H9 (cell line): ENCODE results near the gene OIP5. TPM values are rescaled to one million over a fixed set of nuclear protein-coding genes. Genes with fewer than 3 reads are reported as not detected.
"Not testable (repeated sequence)": the region's sequence is repeated elsewhere in the genome, so short reads cannot be mapped to it uniquely, and the experiment has no call there.

Experiments used
- DNase-seq: peaks from one replicate; pipeline ENCODE4 v3.0.0-alpha.2; 2017
- H2AFZ ChIP-seq: one replicate; pipeline ENCODE4 v1.6.1; 2013; ENCODE audit warnings: mild to moderate bottlenecking, low read length, control low read depth, moderate library complexity
- H2AK5ac ChIP-seq: 2 replicates; pipeline ENCODE4 v1.6.1; 2013; ENCODE audit warnings: low read length, control low read depth, mixed read lengths; ENCODE audit not compliant: insufficient read length
- H2BK120ac ChIP-seq: one replicate; pipeline ENCODE4 v1.6.1; 2013; ENCODE audit warnings: low read depth, mild to moderate bottlenecking, low read length, control low read depth, inconsistent platforms; ENCODE audit not compliant: poor library complexity, severe bottlenecking
- H2BK12ac ChIP-seq: 2 replicates; pipeline ENCODE4 v1.6.1; 2013; ENCODE audit warnings: low read length, control low read depth, mixed read lengths, low read depth; ENCODE audit not compliant: insufficient read length
- H2BK15ac ChIP-seq: 2 replicates; pipeline ENCODE4 v1.6.1; 2013; ENCODE audit warnings: low read depth, low read length, control low read depth
- H2BK20ac ChIP-seq: one replicate; pipeline ENCODE4 v1.6.1; 2013; ENCODE audit warnings: low read depth, mild to moderate bottlenecking, low read length, control low read depth, inconsistent platforms; ENCODE audit not compliant: poor library complexity, severe bottlenecking
- H2BK5ac ChIP-seq: 2 replicates; pipeline ENCODE4 v1.6.1; 2013; ENCODE audit warnings: low read length, control low read depth, mixed read lengths; ENCODE audit not compliant: insufficient read length
- H3K14ac ChIP-seq: 2 replicates; pipeline ENCODE4 v1.6.1; 2013; ENCODE audit warnings: low read length, control low read depth; ENCODE audit not compliant: insufficient read depth
- H3K18ac ChIP-seq: 2 replicates; pipeline ENCODE4 v1.6.1; 2013; ENCODE audit warnings: low read depth, mild to moderate bottlenecking, mixed read lengths, low read length, control low read depth; ENCODE audit not compliant: insufficient read length
- H3K23ac ChIP-seq: 2 replicates; pipeline ENCODE4 v1.6.1; 2013; ENCODE audit warnings: low read length, control low read depth, mixed read lengths, low read depth; ENCODE audit not compliant: insufficient read length
- H3K23me2 ChIP-seq: 2 replicates; pipeline ENCODE4 v1.6.1; 2013; ENCODE audit warnings: low read depth, mild to moderate bottlenecking, mixed read lengths, low read length, control low read depth; ENCODE audit not compliant: insufficient read length, poor library complexity, severe bottlenecking
- H3K27ac ChIP-seq: 2 replicates; pipeline ENCODE4 v1.5.1; 2013; ENCODE audit warnings: low read length, control low read depth, mixed read lengths, low read depth; ENCODE audit not compliant: insufficient read length
- H3K27me3 ChIP-seq: 2 replicates; pipeline ENCODE4 v1.6.1; 2013; ENCODE audit warnings: low read length, control low read depth, inconsistent platforms; ENCODE audit not compliant: insufficient read depth
- H3K4ac ChIP-seq: 2 replicates; pipeline ENCODE4 v1.6.1; 2013; ENCODE audit warnings: low read depth, mild to moderate bottlenecking, control low read depth, inconsistent platforms, low read length, moderate library complexity
- H3K4me1 ChIP-seq: 2 replicates; pipeline ENCODE4 v1.6.1; 2013; ENCODE audit warnings: low read length, control low read depth, inconsistent platforms; ENCODE audit not compliant: insufficient read depth
- H3K4me2 ChIP-seq: 2 replicates; pipeline ENCODE4 v1.6.1; 2013; ENCODE audit warnings: low read length, control low read depth, mixed read lengths; ENCODE audit not compliant: insufficient read length, insufficient read depth
- H3K56ac ChIP-seq: 2 replicates; pipeline ENCODE4 v1.6.1; 2013; ENCODE audit warnings: low read depth, mild to moderate bottlenecking, mixed read lengths, low read length, control low read depth; ENCODE audit not compliant: insufficient read length
- H3K79me1 ChIP-seq: 2 replicates; pipeline ENCODE4 v1.6.1; 2013; ENCODE audit warnings: low read depth, mild to moderate bottlenecking, moderate library complexity, low read length, control low read depth, inconsistent platforms; ENCODE audit not compliant: insufficient read depth, poor library complexity, severe bottlenecking
- H3K79me2 ChIP-seq: 2 replicates; pipeline ENCODE4 v1.6.1; 2013; ENCODE audit warnings: low read length, control low read depth, inconsistent platforms; ENCODE audit not compliant: insufficient read depth
- H3K9ac ChIP-seq: 2 replicates; pipeline ENCODE4 v1.6.1; 2013; ENCODE audit warnings: low read length, control low read depth, mixed read lengths; ENCODE audit not compliant: insufficient read length; ENCODE audit errors: extremely low read depth
- H3K9me3 ChIP-seq: one replicate; pipeline ENCODE4 v1.6.1; 2013; ENCODE audit warnings: low read depth, low read length, inconsistent platforms; ENCODE audit not compliant: control insufficient read depth
- H3T11ph ChIP-seq: one replicate; pipeline ENCODE4 v1.6.1; 2013; ENCODE audit warnings: mild to moderate bottlenecking, low read length, control low read depth, inconsistent platforms
- H4K20me1 ChIP-seq: one replicate; pipeline ENCODE4 v1.6.1; 2013; ENCODE audit not compliant: control insufficient read depth, insufficient read length, insufficient read depth
- H4K5ac ChIP-seq: 2 replicates; pipeline ENCODE4 v1.6.1; 2013; ENCODE audit warnings: low read depth, mild to moderate bottlenecking, mixed read lengths, low read length, control low read depth; ENCODE audit not compliant: insufficient read length
- H4K8ac ChIP-seq: replicated peaks from 2 replicates; pipeline ENCODE4 v1.6.1; 2013; ENCODE audit warnings: low read length, control low read depth, mixed read lengths, low read depth; ENCODE audit not compliant: insufficient read length
- H4K91ac ChIP-seq: 2 replicates; pipeline ENCODE4 v1.6.1; 2013; ENCODE audit warnings: low read depth, mild to moderate bottlenecking, moderate library complexity, mixed read lengths, low read length, control low read depth; ENCODE audit not compliant: insufficient read length
- H3K27ac Mint-ChIP-seq, 3 experiments: 2 replicates in 2 of 3; 3 replicates in 1 of 3; pipeline ENCODE4 v1.8.0; 2020 to 2021; ENCODE audit warnings: mixed read lengths in 3 of 3, mild to moderate bottlenecking in 1 of 3, moderate library complexity in 1 of 3
- H3K27me3 Mint-ChIP-seq: 2 replicates; pipeline ENCODE4 v1.8.0; 2021; ENCODE audit warnings: low read depth, mild to moderate bottlenecking, moderate library complexity, mixed read lengths
- H3K36me3 Mint-ChIP-seq, 3 experiments: 2 replicates in 2 of 3; 3 replicates in 1 of 3; pipeline ENCODE4 v1.8.0; 2020 to 2021; ENCODE audit warnings: low read depth in 3 of 3, mixed read lengths in 3 of 3; ENCODE audit not compliant: insufficient read depth in 1 of 3
- H3K4me1 Mint-ChIP-seq, 2 experiments: 2 replicates each; pipeline ENCODE4 v1.8.0; 2020; ENCODE audit warnings: mixed read lengths in 2 of 2
- H3K4me3 Mint-ChIP-seq, 2 experiments: 2 replicates in 1 of 2; 3 replicates in 1 of 2; pipeline ENCODE4 v1.8.0; 2020 to 2021; ENCODE audit warnings: mild to moderate bottlenecking in 2 of 2, mixed read lengths in 2 of 2, moderate library complexity in 1 of 2
- H3K9me3 Mint-ChIP-seq, 2 experiments: 2 replicates in 1 of 2; 3 replicates in 1 of 2; pipeline ENCODE4 v1.8.0; 2020; ENCODE audit warnings: mild to moderate bottlenecking in 2 of 2, mixed read lengths in 2 of 2, moderate library complexity in 1 of 2
- WGBS: extraction: QIAGEN DNeasy Blood & Tissue Kit; methylation state at CpG from one replicate; pipeline ENCODE4 v1.1.7; 2013; ENCODE audit warnings: missing lambda C conversion rate, low lambda C conversion rate, mixed read lengths; ENCODE audit not compliant: insufficient read length; ENCODE audit errors: extremely low coverage; 5-methylcytosine and 5-hydroxymethylcytosine counted together
- total RNA-seq: library from RNA; stranded (reverse); gene quantifications from 2 replicates; pipeline ENCODE4 v1.2.1, GENCODE V29; 2021
- TF ChIP-seq, protein P1 (sequence below): fragments of 200-600 bp; sonication (generic); conservative IDR thresholded peaks from 3 replicates; pipeline ENCODE4 v1.8.0; 2021; ENCODE audit warnings: antibody characterized with exemption, mild to moderate bottlenecking

Gene OIP5
- total RNA-seq, 1 experiment from 2014 or later: 30.9 TPM

DNA sequence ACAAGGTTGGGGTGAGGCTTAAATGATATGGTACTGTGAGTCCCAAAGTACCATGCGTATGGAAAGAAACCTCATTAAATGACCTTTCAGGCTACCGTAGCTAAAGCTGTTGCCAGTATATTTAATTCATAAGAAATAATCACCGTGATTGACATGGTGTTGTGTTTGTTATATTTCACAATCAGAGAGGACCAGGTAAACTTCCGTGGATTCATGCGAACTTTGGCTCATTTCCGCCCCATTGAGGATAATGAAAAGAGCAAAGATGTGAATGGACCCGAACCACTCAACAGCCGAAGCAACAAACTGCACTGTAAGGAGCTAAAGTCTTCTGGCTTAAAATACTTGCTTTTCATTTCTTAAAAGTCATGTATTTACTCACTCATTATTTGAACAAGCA is 69.8 kb downstream of the OIP5 start:
- Mint-ChIP-seq H3K27me3 (no peaks in the 10 kb centered on the region), H3K27ac (peak overlapping the region in 1 of 3 experiments; percentile 97; a peak in 2 of 7 replicates), H3K36me3 (peaks cover 16 to 34% (median 33%) of the 10 kb centered on the region in 3 experiments), H3K4me3 (no peak overlapping the region), H3K4me1 (peaks cover 24 to 25% of the 10 kb centered on the region in 2 experiments), H3K9me3 (peaks cover 0 to 3% of the 10 kb centered on the region in 2 experiments; a peak in 2 of 5 replicates)
- no peak overlapping the region for H2BK20ac ChIP-seq
- H2AK5ac ChIP-seq: no peak overlapping the region
- H4K20me1 ChIP-seq: no peaks in the 10 kb centered on the region
- TF ChIP-seq, protein P1, sequence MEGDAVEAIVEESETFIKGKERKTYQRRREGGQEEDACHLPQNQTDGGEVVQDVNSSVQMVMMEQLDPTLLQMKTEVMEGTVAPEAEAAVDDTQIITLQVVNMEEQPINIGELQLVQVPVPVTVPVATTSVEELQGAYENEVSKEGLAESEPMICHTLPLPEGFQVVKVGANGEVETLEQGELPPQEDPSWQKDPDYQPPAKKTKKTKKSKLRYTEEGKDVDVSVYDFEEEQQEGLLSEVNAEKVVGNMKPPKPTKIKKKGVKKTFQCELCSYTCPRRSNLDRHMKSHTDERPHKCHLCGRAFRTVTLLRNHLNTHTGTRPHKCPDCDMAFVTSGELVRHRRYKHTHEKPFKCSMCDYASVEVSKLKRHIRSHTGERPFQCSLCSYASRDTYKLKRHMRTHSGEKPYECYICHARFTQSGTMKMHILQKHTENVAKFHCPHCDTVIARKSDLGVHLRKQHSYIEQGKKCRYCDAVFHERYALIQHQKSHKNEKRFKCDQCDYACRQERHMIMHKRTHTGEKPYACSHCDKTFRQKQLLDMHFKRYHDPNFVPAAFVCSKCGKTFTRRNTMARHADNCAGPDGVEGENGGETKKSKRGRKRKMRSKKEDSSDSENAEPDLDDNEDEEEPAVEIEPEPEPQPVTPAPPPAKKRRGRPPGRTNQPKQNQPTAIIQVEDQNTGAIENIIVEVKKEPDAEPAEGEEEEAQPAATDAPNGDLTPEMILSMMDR: no peak
- no peaks in the 10 kb centered on the region for H3K9me3 ChIP-seq
- H3K79me2 ChIP-seq: no peaks in the 10 kb centered on the region
- H3K27me3 ChIP-seq: no peaks in the 10 kb centered on the region
- H2BK120ac ChIP-seq: no peak overlapping the region
- no peak overlapping the region for H4K91ac ChIP-seq
- H3K18ac ChIP-seq: no peak overlapping the region
- no peak overlapping the region for H3K56ac ChIP-seq
- no peak overlapping the region for H3K14ac ChIP-seq
- no peak overlapping the region for H4K8ac ChIP-seq
- H2AFZ ChIP-seq: no peak overlapping the region
- H3K27ac ChIP-seq: no peak overlapping the region
- H3K4ac ChIP-seq: no peak overlapping the region
- no CpG with 5 or more reads among the region's 8 CpGs for WGBS
- no peak overlapping the region for H3K23ac ChIP-seq
- no peaks in the 10 kb centered on the region for H3K79me1 ChIP-seq
- peaks cover 3% of the 10 kb centered on the region; the same call in 1 of the 2 replicates for H3K4me1 ChIP-seq
- DNase-seq: no peak
- no peak overlapping the region for H3K9ac ChIP-seq
- no peak overlapping the region for H2BK15ac ChIP-seq
- no peak overlapping the region for H3T11ph ChIP-seq
- no peak overlapping the region for H4K5ac ChIP-seq
- H2BK5ac ChIP-seq: no peak overlapping the region
- no peak overlapping the region for H2BK12ac ChIP-seq
- H3K4me2 ChIP-seq: no peak overlapping the region
- H3K23me2 ChIP-seq: no peaks in the 10 kb centered on the region

DNA sequence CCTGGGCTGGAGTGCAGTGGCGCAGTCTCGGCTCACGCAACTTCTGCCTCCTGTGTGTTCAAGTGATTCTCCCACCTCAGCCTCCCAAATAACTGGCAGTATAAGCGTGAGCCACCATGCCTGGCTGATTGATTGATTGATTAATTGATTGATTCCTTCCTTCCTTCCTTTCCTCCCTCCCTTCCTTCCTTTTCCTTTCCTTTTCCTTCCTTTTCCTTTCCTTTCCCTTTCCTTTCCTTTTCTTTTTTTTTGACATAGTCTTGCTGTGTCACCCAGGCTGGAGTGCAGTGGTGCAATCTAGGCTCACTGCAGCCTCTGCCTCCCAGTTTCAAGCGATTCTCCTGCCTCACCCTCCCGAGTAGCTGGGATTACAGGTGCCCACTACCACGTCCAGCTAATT is 71.5 kb downstream of the OIP5 start:
- not testable (repeated sequence) for DNase-seq, H3K27me3 ChIP-seq, H3K27ac ChIP-seq, H3K4me2 ChIP-seq, H3K23ac ChIP-seq, H3K27me3 Mint-ChIP-seq, H3K9me3 ChIP-seq, H3K56ac ChIP-seq, H3K9me3 Mint-ChIP-seq, H3K23me2 ChIP-seq, H3K79me1 ChIP-seq, H2BK20ac ChIP-seq, H3K9ac ChIP-seq, H2BK120ac ChIP-seq, H3T11ph ChIP-seq, H2AK5ac ChIP-seq, H4K5ac ChIP-seq, H4K20me1 ChIP-seq, H3K18ac ChIP-seq, H2BK12ac ChIP-seq, H2BK15ac ChIP-seq, H3K14ac ChIP-seq, H3K4me1 ChIP-seq, H3K4ac ChIP-seq, H3K79me2 ChIP-seq, H2BK5ac ChIP-seq, H2AFZ ChIP-seq, H3K4me3 Mint-ChIP-seq, H4K91ac ChIP-seq, H4K8ac ChIP-seq
- WGBS: no CpG with 5 or more reads among the region's 7 CpGs
- Mint-ChIP-seq H3K4me1 (peaks cover 24 to 25% of the 10 kb centered on the region in 2 experiments), H3K36me3 (peaks cover 10 to 27% (median 22%) of the 10 kb centered on the region in 3 experiments; a peak in 6 of 7 replicates), H3K27ac (peak overlapping the region in 2 of 3 experiments; percentile 33 to 64; a peak in 1 of 7 replicates)
